ENCODE data around the gene SESN2.

Gene SESN2

DNA sequence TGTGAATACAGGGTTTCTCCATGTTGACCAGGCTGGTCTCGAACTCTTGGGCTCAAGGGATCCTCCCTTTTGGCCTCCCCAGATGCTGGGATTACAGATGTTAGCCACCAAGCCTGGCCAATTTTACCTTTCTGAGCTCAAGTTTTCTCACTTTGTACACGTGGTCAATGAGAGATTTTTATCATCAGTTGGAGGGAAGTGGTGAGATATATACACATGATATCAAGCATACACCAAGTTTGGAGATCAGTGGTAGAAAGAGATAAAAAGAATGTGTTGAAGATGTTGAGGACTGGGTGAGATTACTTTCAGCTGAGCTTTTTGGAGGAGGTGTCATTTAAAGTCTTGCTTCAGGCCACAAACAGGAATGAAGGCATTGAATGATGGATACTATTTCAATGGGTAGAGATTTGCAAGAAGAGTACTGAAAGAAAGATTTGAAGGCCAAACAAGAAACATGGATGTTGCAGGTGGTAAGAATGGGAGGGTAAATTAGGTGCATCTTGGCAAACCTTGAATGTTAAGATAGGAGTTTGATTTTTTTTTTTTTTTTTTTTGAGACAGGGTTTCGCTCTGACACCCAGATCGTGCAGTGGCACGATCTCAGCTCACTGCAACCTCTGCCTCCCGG is 3.0 kb upstream of the SESN2 start:
- FAIRE-seq, result no peak

DNA sequence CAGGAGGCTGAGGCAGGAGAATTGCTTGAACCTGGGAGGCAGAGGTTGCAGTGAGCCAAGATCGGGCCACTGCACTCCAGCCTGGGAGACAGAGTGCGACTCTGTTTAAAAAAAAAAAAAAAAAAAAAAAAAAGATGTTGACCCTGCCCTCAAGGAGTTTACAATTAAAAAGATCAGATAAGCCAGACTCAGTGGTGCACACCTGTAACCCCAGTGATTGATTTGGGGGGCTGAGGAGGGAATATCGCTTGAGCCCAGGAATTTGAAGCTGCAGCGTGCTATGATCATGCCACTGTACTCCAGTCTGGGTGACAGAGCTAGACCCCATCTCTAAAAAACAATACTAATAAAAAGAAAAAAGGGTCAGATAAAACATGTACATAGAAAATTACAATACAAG is 1.6 kb upstream of the SESN2 start:
- no peak for FAIRE-seq

DNA sequence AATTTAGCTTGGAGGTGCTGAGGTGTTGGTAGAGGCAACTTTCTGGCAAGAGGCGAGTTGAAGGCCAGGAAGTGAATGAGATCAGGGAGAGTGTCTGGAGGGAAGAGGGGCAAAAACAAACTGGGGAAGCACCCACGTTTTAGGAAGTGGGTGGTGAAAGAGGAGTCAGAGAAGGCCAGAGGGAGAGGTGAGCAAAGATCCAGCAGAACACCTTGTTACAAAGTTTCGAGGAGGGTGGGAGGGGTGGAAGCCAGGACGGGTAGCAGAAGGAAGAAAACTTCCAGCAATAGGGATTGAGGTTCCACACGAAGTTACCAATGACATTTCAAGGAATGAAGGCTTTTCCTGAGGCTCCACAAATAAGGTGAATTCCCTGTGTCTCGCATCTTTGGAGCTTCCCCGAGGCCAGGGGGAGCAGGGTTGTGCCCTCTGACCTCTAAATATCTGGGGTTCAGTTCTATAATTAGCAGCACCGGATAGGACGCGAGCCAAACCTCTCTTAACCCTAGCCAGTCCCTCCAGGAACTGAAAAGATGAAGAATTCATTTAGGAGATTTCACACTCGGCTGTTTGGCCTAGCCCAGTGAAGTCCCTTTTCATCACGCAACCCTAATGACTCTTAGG is 578 bp upstream of the SESN2 start:
- no peak for FAIRE-seq

DNA sequence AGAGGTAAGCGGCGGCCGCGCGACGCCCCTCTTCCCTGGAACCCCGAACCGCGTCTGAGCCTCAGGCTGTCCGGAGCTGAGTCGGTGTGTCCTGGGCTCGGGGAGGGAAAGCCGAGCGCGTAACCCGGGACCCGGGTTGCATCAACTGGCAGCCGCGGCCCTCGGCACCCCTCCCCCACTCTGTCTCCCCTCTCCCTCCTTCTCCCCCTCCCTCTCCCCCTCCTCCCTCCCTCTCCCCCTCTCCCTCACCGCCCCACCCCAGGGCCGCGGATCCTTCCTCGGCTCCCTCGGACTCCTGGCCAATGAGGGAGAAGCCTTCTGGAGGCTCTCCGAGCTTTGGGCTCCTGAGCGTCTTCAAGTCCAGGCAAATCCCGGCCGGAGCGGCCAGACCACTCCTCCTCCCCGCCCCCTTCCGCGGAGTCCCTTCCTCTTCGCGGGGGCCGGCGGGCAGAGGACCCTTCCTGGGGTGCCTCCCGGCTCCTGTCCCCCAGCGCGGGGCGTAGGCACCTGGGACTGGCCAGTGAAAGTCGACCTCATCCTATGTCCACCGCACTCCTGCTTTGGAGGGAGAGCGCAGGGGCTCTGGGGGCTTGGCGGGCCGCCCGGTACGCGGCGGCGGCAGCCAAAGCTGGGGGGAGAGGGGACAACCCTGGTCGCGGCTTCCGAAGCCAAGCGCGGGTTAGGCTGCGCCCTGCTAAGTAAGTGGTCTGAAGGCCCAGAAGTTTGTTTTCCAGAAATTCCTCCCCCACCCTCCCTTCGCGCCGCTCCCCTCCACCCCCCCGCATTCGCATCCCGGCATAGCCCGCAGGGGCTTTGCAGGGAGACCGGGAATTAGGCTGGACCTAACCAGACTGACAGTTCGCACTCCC is 850 bp downstream of the SESN2 start:
- FAIRE-seq, result no peak

DNA sequence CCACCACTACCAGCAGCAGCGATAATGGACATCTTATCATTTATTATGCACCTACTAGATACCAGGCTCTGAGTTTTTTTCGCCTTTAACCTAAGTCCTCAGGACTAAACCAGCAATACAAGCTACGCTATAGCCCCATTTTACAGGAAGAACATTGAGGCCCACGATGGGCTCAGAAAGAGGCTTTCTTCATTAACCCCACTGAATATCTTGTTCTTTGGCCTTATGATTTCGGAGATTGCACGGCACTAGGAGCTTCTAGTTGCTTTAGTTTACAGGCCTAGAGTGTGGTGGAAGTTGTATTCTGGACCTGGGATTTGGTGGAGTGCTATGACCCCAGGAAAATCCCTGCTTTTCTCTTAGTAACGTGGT is 1.5 kb downstream of the SESN2 start:
- no peak for FAIRE-seq

DNA sequence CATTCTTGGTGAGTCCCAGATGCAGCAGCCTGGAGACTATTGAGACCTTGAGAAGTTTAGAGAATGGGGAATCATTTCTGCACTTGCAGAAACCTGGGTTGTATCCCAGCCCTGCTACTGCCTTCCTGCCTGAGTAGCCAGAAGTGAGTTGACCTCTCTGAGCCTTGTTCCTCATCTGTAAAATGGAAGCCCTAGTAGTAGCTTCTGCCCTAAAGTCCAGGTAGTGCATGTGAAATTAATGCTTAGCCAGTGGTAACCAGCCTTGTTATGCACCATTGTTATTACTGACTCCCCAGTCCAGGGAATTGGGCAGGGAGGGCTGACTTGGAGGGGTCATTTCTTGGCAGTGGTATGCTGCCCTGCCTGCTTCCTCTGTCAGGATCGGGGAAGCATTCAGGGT is 5.6 kb downstream of the SESN2 start:
- no peak for FAIRE-seq

DNA sequence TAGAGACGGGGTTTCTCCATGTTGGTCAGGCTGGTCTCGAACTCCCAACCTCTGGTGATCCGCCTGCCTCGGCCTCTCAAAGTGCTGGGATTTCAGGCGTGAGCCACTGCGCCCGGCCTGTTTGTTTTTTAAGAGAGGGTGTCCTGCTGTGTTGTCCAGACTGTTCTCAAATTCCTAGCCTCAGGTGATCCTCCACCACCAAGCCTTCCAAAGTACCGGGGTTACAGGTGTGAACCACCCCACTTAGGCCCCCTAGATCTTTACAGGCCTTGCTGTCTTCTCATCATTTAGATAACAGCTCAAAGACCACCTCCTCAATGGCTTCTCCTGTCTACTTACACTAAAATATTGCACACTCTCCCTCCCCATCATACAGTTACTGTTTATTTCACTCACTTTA is 6.3 kb downstream of the SESN2 start:
- FAIRE-seq, result no peak

DNA sequence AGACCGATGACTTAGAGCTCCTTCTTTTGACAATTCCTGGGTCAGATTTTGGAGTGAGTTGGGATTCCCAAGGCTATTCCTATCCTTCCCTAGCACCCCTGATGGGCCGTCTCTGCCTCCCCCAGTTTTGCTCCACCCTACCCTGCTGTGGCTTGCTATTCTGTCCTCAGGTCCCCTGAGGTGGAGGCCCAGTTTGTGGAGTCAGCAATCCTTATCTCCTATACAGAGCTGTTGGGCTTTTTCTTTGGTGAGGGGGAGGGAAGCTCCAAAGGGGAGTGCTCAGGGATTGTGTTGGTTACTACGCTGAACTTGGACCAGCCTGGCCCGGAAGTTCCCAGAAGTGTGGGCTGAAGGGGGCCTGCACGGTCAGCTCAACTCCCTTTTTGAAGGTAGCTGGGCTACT is 7.6 kb downstream of the SESN2 start:
- no peak for FAIRE-seq

DNA sequence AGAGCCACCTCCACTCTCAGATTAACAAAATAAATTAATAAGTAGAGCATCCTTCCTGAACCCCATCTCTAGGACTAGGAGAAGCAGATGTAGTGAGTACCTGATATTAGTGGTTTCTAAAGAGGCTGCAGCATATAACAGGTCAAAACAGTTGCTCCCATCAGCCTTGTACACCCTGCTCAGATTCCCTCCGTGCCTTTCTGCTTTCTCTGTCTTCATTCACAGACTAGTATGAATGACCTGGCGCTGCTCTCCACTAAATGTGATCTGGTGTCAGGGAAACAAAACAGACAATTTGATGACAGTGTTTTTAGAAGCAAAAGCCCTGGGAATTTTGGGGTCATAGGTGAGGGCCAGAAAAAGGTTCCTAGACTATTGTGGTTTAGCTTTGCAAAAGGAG is 8.3 kb downstream of the SESN2 start:
- FAIRE-seq, result no peak

DNA sequence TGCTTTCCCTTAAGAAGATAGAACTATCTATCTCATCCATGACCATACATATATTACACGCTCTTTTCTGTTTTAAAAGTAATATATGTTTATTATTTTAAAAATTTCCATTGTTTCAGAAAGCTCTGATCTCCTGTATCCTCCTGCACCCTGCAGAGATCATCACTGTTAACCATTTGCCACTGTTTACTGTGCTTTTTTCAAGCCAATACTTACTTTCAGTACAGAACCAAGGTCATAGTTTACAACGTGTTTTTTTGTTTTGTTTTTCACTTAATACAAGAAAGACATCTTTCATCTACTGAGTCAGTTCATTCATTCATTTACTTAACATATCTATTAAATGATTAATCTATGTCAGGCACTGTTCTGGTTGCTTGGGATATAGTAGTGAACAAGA is 10.2 kb downstream of the SESN2 start:
- peak; percentile 21 for FAIRE-seq

DNA sequence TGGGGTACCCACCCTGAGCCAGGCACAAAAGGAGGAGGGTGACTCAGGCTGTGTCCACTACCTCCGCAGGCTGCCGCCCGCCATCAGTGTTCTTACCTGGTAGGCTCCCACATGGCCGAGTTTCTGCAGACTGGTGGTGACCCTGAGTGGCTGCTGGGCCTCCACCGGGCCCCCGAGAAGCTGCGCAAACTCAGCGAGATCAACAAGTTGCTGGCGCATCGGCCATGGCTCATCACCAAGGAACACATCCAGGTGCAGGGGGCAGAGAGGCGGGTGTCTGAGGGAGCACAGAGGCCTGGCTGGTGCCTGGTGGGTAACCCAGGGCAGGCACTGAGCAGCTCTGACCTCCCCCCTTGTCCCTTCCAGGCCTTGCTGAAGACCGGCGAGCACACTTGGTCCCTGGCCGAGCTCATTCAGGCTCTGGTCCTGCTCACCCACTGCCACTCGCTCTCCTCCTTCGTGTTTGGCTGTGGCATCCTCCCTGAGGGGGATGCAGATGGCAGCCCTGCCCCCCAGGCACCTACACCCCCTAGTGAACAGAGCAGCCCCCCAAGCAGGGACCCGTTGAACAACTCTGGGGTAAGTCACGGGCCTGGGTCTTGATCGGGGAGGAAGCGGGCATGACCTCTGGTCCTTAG is 13.0 kb downstream of the SESN2 start:
- no peak for FAIRE-seq

DNA sequence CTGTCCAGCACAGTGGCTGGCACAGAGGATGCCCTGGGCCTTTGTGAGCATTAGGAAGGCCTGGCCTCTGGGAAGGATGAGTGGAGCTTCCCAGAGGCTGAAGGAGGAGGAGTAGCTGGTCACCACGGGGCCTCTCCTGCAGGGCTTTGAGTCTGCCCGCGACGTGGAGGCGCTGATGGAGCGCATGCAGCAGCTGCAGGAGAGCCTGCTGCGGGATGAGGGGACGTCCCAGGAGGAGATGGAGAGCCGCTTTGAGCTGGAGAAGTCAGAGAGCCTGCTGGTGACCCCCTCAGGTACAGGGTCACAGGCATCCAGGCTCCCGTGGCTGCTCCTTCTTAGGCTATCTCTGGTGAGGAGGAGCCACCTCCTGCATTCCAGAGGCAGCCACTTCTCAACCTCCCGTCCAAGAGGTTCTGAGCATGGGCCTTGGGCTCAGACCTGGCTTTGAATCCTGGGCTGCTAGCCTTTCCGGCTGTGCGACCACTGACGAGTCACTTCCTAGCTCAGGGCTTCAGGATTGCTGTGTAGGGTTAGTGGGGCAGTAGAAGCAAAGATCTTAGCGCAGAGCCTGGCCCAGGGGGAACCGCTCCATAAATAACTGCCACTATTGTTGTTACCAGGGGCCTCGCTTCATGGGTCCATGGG is 14.0 kb downstream of the SESN2 start:
- no peak for FAIRE-seq

DNA sequence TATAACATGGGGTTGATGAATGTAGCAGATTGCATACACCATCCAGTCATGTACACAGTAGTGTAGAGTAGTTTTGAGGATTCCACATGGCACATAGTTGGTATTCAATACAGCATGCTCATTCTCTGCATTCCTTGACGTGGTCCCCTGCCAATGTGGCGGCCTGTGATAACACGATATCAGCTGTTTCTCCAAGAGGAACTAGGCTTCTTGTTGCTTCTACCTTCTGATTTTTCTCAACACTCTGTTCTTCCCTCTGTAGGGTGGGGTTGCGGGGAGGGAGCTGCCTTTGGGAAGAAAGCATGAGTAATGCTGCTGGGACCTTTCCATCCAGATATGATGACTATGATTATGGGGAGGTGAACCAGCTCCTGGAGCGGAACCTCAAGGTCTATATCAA is 19.4 kb downstream of the SESN2 start:
- FAIRE-seq, result no peak

DNA sequence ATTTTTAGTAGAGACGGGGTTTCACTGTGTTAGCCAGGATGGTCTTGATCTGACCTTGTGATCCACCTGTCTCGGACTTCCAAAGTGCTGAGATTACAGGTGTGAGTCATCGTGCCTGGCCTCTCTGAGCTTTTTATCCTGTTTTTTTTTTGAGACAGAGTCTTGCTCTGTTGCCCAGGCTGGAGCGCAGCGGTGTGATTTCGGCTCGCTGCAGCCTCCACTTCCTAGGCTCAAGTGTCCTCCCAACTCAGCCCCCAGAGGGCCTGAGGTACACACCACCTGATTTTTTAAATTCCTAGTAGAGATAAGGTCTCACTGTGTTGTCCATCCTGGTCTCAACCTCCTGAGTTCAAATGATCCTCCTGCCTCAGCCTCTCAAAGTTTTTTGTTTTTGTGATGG is 20.4 kb downstream of the SESN2 start:
- FAIRE-seq, result no peak

DNA sequence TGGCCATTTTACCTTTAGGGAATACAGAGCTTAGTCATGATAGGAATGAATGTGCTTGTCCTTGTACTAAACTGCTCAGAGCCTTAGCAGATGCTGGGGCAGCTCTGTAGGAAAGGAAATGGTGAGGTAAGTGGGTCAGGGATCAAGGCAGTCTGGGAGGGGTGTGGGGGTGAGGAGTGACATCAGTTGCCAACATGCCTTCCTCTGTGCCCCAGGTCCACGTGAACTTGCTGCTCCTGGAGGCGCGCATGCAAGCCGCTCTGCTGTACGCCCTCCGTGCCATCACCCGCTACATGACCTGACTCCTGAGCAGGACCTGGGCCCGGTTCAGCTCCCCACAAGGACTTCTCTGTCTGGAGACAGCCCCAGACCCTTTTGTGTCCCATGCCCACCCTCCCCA is 21.2 kb downstream of the SESN2 start:
- FAIRE-seq, result no peak

DNA sequence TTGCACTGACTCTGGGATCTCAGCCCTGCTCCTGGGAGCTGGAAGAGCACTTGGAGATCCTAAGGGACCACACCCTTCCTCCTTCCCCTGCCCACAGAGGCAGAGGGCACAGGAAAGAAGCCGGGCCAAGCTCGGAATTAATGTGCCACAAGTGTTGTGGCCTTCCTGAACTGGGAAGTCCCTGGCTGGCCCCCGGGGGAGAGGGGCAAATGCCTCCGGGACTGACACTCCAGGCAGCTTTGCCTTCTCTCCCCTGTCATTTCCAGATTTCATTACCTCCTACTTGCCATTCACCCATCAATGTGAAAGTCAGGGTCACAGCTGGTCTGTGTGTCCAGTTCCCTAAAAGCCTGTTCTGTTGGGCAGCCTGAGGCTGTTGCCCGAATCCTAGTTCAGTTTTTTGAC is 21.7 kb downstream of the SESN2 start:
- FAIRE-seq, result no peak

DNA sequence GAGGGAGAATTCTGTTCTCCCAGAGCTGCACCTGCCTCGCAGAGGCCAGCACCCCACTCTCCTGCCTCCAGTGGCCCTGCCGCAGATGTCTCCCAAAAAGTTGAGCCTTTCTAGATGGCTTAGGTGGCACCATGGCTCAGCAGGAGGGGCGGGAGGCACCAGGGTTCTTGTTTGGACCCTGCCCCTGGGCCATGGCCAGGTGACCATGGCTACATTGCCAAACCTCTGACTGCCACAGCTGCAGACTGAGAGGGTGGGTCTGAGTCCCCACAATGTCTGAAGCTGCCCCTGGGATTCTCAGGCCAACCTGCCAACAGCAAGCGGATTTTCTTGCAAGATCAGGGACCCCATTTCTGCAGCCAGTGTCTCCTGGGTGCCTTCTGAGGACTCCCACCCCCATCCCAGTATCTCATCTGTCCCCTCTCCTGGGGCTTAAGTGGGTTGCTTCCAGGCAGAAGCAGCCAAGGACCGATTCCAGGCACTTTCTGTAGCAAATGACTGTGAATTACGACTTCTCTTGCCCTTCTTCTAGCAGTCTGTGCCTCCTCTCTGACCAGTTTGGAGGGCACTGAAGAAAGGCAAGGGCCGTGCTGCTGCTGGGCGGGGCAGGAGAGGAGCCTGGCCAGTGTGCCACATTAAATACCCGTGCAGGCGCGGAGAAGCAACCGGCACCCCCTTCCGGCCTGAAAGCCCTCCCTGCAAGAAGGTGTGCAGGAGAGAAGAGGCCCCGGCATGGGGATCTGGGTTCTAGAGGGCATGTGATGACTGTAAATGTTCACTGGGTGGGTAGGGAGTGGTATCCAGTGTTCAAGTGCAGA is 22.5 kb downstream of the SESN2 start:
- no peak for FAIRE-seq

DNA sequence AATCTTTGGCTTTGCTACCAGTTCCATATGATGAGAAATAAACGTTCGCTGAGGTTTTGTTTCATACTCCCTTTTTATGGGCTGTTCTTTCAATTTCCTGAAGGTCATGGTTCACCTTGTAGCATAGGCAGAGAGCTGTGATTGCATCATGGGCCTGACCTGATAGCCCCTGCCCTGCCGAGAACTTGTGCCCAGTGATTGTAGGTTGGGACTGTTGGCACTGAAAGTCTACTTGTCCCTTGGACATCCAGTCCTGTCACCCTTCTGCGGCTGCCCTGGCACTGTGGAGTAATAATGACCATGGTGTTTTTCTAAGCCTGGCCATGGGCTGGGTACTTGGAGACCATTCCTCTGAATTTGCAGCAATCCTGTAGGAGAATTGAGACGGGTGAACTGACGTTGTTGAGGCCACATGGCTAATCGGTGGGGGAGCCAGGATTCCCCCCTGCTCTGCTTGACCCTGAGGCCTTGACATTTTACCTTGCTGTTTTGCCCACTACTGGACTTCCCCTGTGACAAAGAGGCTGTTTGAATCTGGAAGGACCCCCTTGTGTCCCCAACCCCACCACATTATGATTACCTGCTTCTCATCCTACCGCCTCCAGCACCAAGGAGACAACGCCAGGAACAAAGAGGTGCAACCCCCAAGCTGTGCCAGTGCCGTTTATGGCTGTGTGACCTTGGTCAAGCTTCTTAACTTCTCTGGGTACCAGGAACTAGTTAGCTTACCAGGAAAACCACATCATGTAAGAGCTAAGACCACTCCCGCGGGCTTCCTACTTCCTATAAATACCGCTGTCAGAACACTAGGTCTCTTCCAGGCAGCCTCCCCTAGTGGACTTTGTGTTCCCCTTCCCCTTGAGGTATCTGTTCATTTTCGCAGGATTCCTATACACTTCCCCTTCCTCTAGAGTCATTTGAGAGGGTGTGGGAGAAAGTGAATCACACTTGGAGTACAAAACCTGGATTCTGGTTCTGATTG is 23.4 kb downstream of the SESN2 start:
- no peak for FAIRE-seq

DNA sequence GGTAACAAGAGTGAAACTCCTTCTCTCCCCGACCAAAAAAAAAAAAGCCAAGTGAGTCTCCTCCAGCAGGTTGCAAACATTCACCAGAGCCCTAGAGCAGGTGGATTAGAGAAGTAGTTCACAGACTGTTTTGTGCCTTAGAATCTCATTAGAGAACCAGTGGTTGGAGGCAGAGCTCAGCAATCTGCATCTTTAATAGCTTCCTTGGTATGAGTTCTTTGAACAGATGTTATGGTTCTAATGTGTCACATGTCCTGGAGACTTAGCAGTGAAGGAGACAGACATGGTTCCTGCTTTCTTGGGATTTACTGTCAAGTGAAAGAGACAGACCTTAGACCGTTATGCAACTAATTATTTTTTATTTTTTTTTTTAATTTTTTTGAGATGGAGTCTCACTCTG is 26.8 kb downstream of the SESN2 start:
- FAIRE-seq, result no peak

DNA sequence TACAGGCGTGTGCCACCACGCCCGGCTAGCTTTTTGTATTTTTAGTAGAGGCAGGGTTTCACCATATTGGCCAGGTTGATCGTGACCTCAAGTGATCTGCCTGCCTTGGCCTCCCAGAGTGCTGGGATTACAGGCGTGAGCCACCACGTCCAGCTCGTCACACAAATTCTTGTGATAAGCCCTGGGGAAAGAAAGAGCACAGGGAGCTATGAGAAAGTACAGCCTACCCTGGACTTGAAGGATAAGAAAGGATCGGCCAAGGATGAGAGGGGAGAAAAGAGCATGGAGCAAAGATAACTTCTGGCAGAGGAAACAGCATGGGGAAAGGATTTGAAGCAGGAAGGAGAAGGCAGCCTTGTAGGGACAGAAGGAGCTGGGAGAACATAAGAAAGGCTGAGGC is 29.2 kb downstream of the SESN2 start:
- no peak for FAIRE-seq

DNA sequence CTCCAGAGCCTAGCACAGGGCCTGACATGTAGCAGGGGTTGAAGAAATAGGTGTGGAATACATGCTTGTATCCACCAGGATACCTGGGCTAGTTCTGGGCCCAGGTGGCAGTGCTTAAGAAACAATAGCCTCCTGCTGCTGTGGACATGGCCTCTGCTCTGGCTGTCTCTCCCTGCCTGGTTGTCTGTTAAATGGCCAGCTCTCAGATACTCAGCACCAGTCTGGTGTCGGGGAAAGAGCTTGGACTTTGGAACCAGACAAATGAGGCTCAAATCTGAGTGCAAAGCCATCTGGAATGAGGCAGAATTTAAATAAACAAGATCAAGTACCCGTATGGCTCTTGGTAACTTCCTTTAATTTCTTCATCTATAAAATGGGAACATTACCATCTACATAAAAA is 31.5 kb downstream of the SESN2 start:
- FAIRE-seq, result no peak
